Neuronal stem cell (in vitro differentiated cells): ENCODE results near the gene BARX1.

Source experiments
- DNase-seq: peaks from one replicate; pipeline ENCODE4 v3.0.0-alpha.2; 2013; ENCODE audit warnings: low spot score
- H2AFZ ChIP-seq: one replicate; pipeline ENCODE4 v1.6.1; 2013; ENCODE audit warnings: mild to moderate bottlenecking, low read length, inconsistent platforms
- H2AK5ac ChIP-seq: 2 replicates; pipeline ENCODE4 v1.6.1; 2013; ENCODE audit warnings: low read depth, mild to moderate bottlenecking, inconsistent platforms, low read length, moderate library complexity, mixed read lengths
- H2BK120ac ChIP-seq: 2 replicates; pipeline ENCODE4 v1.6.1; 2013; ENCODE audit warnings: low read depth, mild to moderate bottlenecking, inconsistent platforms, low read length, moderate library complexity, mixed read lengths
- H2BK12ac ChIP-seq: one replicate; pipeline ENCODE4 v1.6.1; 2013; ENCODE audit warnings: low read length, inconsistent platforms
- H2BK15ac ChIP-seq: 2 replicates; pipeline ENCODE4 v1.6.1; 2013; ENCODE audit warnings: mild to moderate bottlenecking, low read length, inconsistent platforms, mixed read lengths
- H2BK5ac ChIP-seq: one replicate; pipeline ENCODE4 v1.6.1; 2013; ENCODE audit warnings: inconsistent platforms, mild to moderate bottlenecking, low read length, moderate library complexity
- H3K14ac ChIP-seq: one replicate; pipeline ENCODE4 v1.6.1; 2013; ENCODE audit warnings: low read length, inconsistent platforms
- H3K18ac ChIP-seq: 2 replicates; pipeline ENCODE4 v1.6.1; 2013; ENCODE audit warnings: low read length, inconsistent platforms
- H3K23ac ChIP-seq: 2 replicates; pipeline ENCODE4 v1.6.1; 2013; ENCODE audit warnings: low read depth, mild to moderate bottlenecking, mixed read lengths, low read length, inconsistent platforms; ENCODE audit not compliant: poor library complexity
- H3K27ac ChIP-seq: replicated peaks from 3 replicates; pipeline ENCODE4 v1.5.1; 2013; ENCODE audit warnings: low read length, inconsistent platforms
- H3K27me3 ChIP-seq, 3 experiments: 2 replicates each; pipeline ENCODE4 v1.6.1; 2013; ENCODE audit warnings: low read length in 3 of 3, mild to moderate bottlenecking in 2 of 3, inconsistent platforms in 1 of 3, low read depth in 1 of 3, mixed read lengths in 1 of 3, moderate library complexity in 1 of 3; ENCODE audit not compliant: control insufficient read depth in 3 of 3, insufficient read depth in 3 of 3
- H3K36me3 ChIP-seq, 2 donors: replicated peaks in 1 of 2; 2 replicates each; pipeline ENCODE4 v1.6.1; 2013; ENCODE audit warnings: low read length in 2 of 2; ENCODE audit not compliant: control insufficient read depth in 2 of 2, insufficient read depth in 2 of 2
- H3K4ac ChIP-seq: 2 replicates; pipeline ENCODE4 v1.6.1; 2013; ENCODE audit warnings: inconsistent platforms, mild to moderate bottlenecking, low read length, moderate library complexity
- H3K4me1 ChIP-seq, 2 donors: 1 replicate in 1 of 2; 2 replicates in 1 of 2; pipeline ENCODE4 v1.6.1; 2013; ENCODE audit warnings: low read length in 2 of 2, low read depth in 1 of 2; ENCODE audit not compliant: control insufficient read depth in 2 of 2, insufficient read depth in 1 of 2
- H3K4me2 ChIP-seq: one replicate; pipeline ENCODE4 v1.6.1; 2013; ENCODE audit warnings: mild to moderate bottlenecking, low read length, inconsistent platforms; ENCODE audit not compliant: insufficient read depth, poor library complexity, severe bottlenecking
- H3K4me3 ChIP-seq, 2 donors: 2 replicates each; pipeline ENCODE4 v1.5.1; 2013; ENCODE audit warnings: low read length in 2 of 2, mild to moderate bottlenecking in 2 of 2, inconsistent platforms in 1 of 2, moderate library complexity in 1 of 2
- H3K79me1 ChIP-seq: one replicate; pipeline ENCODE4 v1.6.1; 2013; ENCODE audit warnings: low read depth, mild to moderate bottlenecking, inconsistent platforms, low read length, moderate library complexity
- H3K9ac ChIP-seq: one replicate; pipeline ENCODE4 v1.6.1; 2013; ENCODE audit warnings: mild to moderate bottlenecking, low read depth, low read length, inconsistent platforms; ENCODE audit not compliant: poor library complexity
- H3K9me3 ChIP-seq, 2 donors: replicated peaks in 1 of 2; 2 replicates each; pipeline versions ENCODE3 to v1.6.1; 2013; ENCODE audit warnings: low read length in 2 of 2, mild to moderate bottlenecking in 2 of 2, inconsistent platforms in 1 of 2, low read depth in 1 of 2, mixed read lengths in 1 of 2, moderate library complexity in 1 of 2; ENCODE audit not compliant: control insufficient read depth in 2 of 2, insufficient read depth in 1 of 2
- H4K8ac ChIP-seq: one replicate; pipeline ENCODE4 v1.6.1; 2013; ENCODE audit warnings: low read depth, mild to moderate bottlenecking, inconsistent platforms, low read length, moderate library complexity
- H4K91ac ChIP-seq: one replicate; pipeline ENCODE4 v1.6.1; 2013; ENCODE audit warnings: low read length, low read depth, mild to moderate bottlenecking, inconsistent platforms; ENCODE audit not compliant: poor library complexity
- WGBS, 2 donors: extraction: QIAGEN DNeasy Blood & Tissue Kit; methylation state at CpG; one replicate each; pipeline ENCODE4 v1.1.7; 2013; ENCODE audit warnings: missing lambda C conversion rate in 2 of 2, mixed read lengths in 1 of 2; ENCODE audit not compliant: insufficient read length in 2 of 2, insufficient replicate concordance in 1 of 2; ENCODE audit errors: extremely low coverage in 2 of 2; 5-methylcytosine and 5-hydroxymethylcytosine counted together

BARX1 gene

GRCh38 chr9:93903886-93904648 is 51.1 kb downstream of the BARX1 start:
- H2AFZ ChIP-seq = no peak overlapping the region
- H3K27ac ChIP-seq = no peak overlapping the region
- H3K14ac ChIP-seq = no peak overlapping the region
- peak overlapping the region; percentile 47 for H3K23ac ChIP-seq
- H2BK15ac ChIP-seq = peak overlapping the region; percentile 24
- no peak overlapping the region for H3K4ac ChIP-seq
- H3K9me3 ChIP-seq = peaks cover 0 to 2% of the 10 kb centered on the region in 2 donors
- H2BK12ac ChIP-seq = peak overlapping the region; percentile 25
- peak overlapping the region; percentile 49 for H3K18ac ChIP-seq
- WGBS, 2 donors = no CpG with 5 or more reads among the region's 10 CpGs
- no peak overlapping the region for H2BK120ac ChIP-seq
- H4K8ac ChIP-seq = no peak overlapping the region
- H2AK5ac ChIP-seq = peak overlapping the region; percentile 79
- peak overlapping the region; percentile 59 for H2BK5ac ChIP-seq
- DNase-seq = no peak
- H3K79me1 ChIP-seq = no peaks in the 10 kb centered on the region
- H3K9ac ChIP-seq = no peak overlapping the region
- peak overlapping the region; percentile 24 for H4K91ac ChIP-seq
- no peaks in the 10 kb centered on the region for H3K36me3 ChIP-seq
- peaks cover 0 to 15% of the 10 kb centered on the region in 2 donors for H3K4me1 ChIP-seq
- H3K4me3 ChIP-seq = no peak overlapping the region
- peaks cover 0 to 11% (median 0%) of the 10 kb centered on the region in 3 experiments for H3K27me3 ChIP-seq
- H3K4me2 ChIP-seq = no peak overlapping the region

GRCh38 chr9:93902780-93903655 is 52.1 kb downstream of the BARX1 start:
- Histone ChIP-seq H2BK5ac (peak overlapping the region; percentile 59), H3K4ac (no peak overlapping the region), H3K23ac (no peak overlapping the region), H3K4me2 (no peak overlapping the region), H4K8ac (no peak overlapping the region), H3K4me3 (no peak overlapping the region), H3K9me3 (peaks cover 0 to 2% of the 10 kb centered on the region in 2 donors), H4K91ac (no peak overlapping the region), H3K4me1 (peaks cover 0 to 15% of the 10 kb centered on the region in 2 donors), H2AFZ (no peak overlapping the region), H2BK12ac (no peak overlapping the region), H3K27me3 (peaks cover 0 to 11% (median 0%) of the 10 kb centered on the region in 3 experiments), H3K79me1 (no peaks in the 10 kb centered on the region), H3K14ac (no peak overlapping the region), H3K36me3 (no peaks in the 10 kb centered on the region), H3K27ac (no peak overlapping the region), H2BK15ac (peak overlapping the region; percentile 10), H2AK5ac (peak overlapping the region; percentile 79), H3K9ac (no peak overlapping the region), H2BK120ac (no peak overlapping the region), H3K18ac (peak overlapping the region; percentile 50)
- no peak for DNase-seq
- WGBS, 2 donors = no CpG with 5 or more reads among the region's 12 CpGs

- H3K27me3 ChIP-seq = peaks cover 0 to 11% (median 0%) of the 10 kb centered on the region in 3 experiments
- no peak overlapping the region for H4K8ac ChIP-seq
- peaks cover 0 to 15% of the 10 kb centered on the region in 2 donors for H3K4me1 ChIP-seq
- no peak overlapping the region for H2BK15ac ChIP-seq
- H3K23ac ChIP-seq = no peak overlapping the region
- no peak overlapping the region for H2AK5ac ChIP-seq
- H3K79me1 ChIP-seq = no peaks in the 10 kb centered on the region
- no peak overlapping the region for H3K27ac ChIP-seq
- H3K4ac ChIP-seq = no peak overlapping the region
- H3K4me2 ChIP-seq = no peak overlapping the region
- no peak overlapping the region for H2AFZ ChIP-seq
- no peak overlapping the region for H3K9ac ChIP-seq
- H3K18ac ChIP-seq = peak overlapping the region; percentile 50
- H2BK120ac ChIP-seq = no peak overlapping the region
- H2BK12ac ChIP-seq = no peak overlapping the region
- no peaks in the 10 kb centered on the region for H3K9me3 ChIP-seq
- H4K91ac ChIP-seq = no peak overlapping the region
- peak overlapping the region; percentile 14 for H3K14ac ChIP-seq
- DNase-seq = no peak
- H3K36me3 ChIP-seq = no peaks in the 10 kb centered on the region
- H2BK5ac ChIP-seq = no peak overlapping the region
- no peak overlapping the region for H3K4me3 ChIP-seq
- no CpG with 5 or more reads among the region's 11 CpGs for WGBS, 2 donors
Measured at GRCh38 chr9:93902051-93902779, 52.9 kb downstream of the BARX1 start.
